Ishikawa (cell line): ENCODE data around the gene C10orf95.

Experiments used
- CEBPB ChIP-seq: IDR thresholded peaks from 2 replicates; pipeline ENCODE4 v1.6.1; 2012
- CREB1 ChIP-seq: IDR thresholded peaks from 2 replicates; pipeline ENCODE4 v1.6.1; 2012; ENCODE audit warnings: low read depth
- EGR1 ChIP-seq: IDR thresholded peaks from 2 replicates; pipeline ENCODE4 v1.6.1; 2012
- EP300 ChIP-seq: IDR thresholded peaks from 2 replicates; pipeline ENCODE4 v1.6.1; 2012; ENCODE audit warnings: borderline replicate concordance
- FOXM1 ChIP-seq: IDR thresholded peaks from 2 replicates; pipeline ENCODE4 v1.6.1; 2012; ENCODE audit warnings: low read depth, borderline replicate concordance
- NFIC ChIP-seq: IDR thresholded peaks from 2 replicates; pipeline ENCODE4 v1.6.1; 2012
- RAD21 ChIP-seq: IDR thresholded peaks from 2 replicates; pipeline ENCODE4 v1.6.1; 2012; ENCODE audit warnings: low read depth
- TAF1 ChIP-seq: IDR thresholded peaks from 2 replicates; pipeline ENCODE4 v1.6.1; 2012; ENCODE audit warnings: low read depth, mild to moderate bottlenecking
- TCF12 ChIP-seq: IDR thresholded peaks from 2 replicates; pipeline ENCODE4 v1.6.1; 2012; ENCODE audit warnings: low read depth
- TEAD4 ChIP-seq: IDR thresholded peaks from 2 replicates; pipeline ENCODE4 v1.6.1; 2012
- YY1 ChIP-seq: IDR thresholded peaks from 2 replicates; pipeline ENCODE4 v1.6.1; 2012; ENCODE audit warnings: low read depth
- ZBTB7A ChIP-seq: IDR thresholded peaks from 2 replicates; pipeline ENCODE4 v1.6.1; 2012; ENCODE audit warnings: low read depth
- TF ChIP-seq, protein P1 (sequence below): IDR thresholded peaks from 2 replicates; pipeline ENCODE4 v1.6.1; 2012
- TF ChIP-seq, protein P2 (sequence below): IDR thresholded peaks from 2 replicates; pipeline ENCODE4 v1.6.1; 2012
- TF ChIP-seq, protein P3 (sequence below): IDR thresholded peaks from 2 replicates; pipeline ENCODE4 v1.6.1; 2012; ENCODE audit warnings: low read depth, mild to moderate bottlenecking

Gene C10orf95

DNA sequence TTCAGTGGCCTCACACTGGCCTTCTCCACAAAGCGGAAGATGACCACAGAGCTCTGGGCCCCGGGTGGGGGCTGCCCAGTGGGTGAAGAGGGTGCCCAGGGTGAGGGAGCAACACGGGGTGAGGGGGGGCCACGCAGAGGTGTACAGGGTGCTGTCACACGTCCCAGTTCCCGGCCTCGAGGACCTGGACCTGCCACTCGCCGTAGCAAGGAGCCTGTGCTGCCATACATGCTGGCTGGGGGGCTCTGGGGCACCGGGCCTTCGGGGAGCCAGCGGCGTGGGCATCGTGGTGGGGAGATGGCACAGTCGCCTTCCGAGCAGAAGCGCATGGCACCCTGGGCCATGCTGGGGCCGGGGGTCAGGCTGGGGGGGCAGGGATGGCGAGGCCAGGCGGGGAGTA is 34.6 kb downstream of the C10orf95 start:
- no peak for TF ChIP-seq CREB1
- TF ChIP-seq TCF12, result no peak
- TF ChIP-seq NFIC, result no peak
- TF ChIP-seq, protein P1, sequence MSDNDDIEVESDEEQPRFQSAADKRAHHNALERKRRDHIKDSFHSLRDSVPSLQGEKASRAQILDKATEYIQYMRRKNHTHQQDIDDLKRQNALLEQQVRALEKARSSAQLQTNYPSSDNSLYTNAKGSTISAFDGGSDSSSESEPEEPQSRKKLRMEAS, result no peak
- TF ChIP-seq YY1, result no peak
- TF ChIP-seq, protein P2, sequence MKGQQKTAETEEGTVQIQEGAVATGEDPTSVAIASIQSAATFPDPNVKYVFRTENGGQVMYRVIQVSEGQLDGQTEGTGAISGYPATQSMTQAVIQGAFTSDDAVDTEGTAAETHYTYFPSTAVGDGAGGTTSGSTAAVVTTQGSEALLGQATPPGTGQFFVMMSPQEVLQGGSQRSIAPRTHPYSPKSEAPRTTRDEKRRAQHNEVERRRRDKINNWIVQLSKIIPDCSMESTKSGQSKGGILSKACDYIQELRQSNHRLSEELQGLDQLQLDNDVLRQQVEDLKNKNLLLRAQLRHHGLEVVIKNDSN, result no peak
- TF ChIP-seq FOXM1, result no peak
- TF ChIP-seq EGR1, result no peak
- TF ChIP-seq TAF1, result no peak
- TF ChIP-seq ZBTB7A, result no peak
- no peak for TF ChIP-seq EP300
- TF ChIP-seq, protein P3, sequence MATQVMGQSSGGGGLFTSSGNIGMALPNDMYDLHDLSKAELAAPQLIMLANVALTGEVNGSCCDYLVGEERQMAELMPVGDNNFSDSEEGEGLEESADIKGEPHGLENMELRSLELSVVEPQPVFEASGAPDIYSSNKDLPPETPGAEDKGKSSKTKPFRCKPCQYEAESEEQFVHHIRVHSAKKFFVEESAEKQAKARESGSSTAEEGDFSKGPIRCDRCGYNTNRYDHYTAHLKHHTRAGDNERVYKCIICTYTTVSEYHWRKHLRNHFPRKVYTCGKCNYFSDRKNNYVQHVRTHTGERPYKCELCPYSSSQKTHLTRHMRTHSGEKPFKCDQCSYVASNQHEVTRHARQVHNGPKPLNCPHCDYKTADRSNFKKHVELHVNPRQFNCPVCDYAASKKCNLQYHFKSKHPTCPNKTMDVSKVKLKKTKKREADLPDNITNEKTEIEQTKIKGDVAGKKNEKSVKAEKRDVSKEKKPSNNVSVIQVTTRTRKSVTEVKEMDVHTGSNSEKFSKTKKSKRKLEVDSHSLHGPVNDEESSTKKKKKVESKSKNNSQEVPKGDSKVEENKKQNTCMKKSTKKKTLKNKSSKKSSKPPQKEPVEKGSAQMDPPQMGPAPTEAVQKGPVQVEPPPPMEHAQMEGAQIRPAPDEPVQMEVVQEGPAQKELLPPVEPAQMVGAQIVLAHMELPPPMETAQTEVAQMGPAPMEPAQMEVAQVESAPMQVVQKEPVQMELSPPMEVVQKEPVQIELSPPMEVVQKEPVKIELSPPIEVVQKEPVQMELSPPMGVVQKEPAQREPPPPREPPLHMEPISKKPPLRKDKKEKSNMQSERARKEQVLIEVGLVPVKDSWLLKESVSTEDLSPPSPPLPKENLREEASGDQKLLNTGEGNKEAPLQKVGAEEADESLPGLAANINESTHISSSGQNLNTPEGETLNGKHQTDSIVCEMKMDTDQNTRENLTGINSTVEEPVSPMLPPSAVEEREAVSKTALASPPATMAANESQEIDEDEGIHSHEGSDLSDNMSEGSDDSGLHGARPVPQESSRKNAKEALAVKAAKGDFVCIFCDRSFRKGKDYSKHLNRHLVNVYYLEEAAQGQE, result no peak
- TF ChIP-seq CEBPB, result no peak
- no peak for TF ChIP-seq RAD21

DNA sequence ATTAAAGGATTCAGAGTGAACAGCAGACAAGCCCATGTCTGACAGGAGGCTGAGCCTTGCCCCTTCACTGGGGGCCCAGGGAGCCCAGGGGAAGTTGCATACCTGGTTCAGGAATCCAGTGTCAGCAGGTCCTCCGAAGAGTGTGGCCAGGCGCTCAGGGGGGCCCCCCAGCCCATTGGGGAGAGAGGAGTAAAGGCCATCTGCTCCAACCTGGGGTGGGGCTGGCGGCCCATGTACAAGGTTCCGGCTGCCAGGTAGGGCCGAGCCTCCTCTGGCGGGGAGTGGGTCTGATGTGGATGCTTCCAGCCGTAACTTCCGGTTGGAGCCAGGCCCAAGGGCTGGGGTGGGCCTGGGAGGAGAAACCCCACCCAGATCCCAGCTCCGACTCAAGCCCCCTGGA is 35.1 kb downstream of the C10orf95 start:
- TF ChIP-seq NFIC (no peak), TAF1 (no peak), RAD21 (no peak), TCF12 (no peak), ZBTB7A (no peak), YY1 (no peak), TEAD4 (no peak), EGR1 (no peak), FOXM1 (no peak), CEBPB (no peak), CREB1 (no peak), EP300 (no peak)
- TF ChIP-seq, protein P1, result no peak
- TF ChIP-seq, protein P2, result no peak
- TF ChIP-seq, protein P3, result no peak

DNA sequence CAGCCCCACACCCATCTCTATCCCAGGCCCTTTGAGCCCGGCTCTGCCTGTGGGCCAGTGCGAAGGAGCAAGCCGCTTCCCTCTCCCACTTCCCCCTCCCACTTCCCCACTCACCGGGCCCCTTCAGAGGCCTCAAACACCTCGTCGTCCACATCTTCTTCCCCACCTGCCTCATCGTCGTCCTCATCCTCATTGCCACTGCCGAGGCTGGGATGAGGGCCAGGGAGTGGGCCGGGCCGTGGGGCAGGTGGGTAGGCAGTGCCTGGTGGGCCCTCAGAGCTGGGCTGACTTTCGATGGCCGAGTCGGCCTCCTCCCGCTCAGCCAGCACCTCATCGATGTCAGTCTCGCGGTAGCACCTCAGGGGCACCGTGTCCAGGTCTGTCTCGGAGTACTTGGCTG is 36.6 kb downstream of the C10orf95 start:
- TF ChIP-seq TCF12, result no peak
- TF ChIP-seq, protein P2, result no peak
- no peak for TF ChIP-seq EGR1
- TF ChIP-seq YY1, result no peak
- TF ChIP-seq FOXM1, result no peak
- TF ChIP-seq, protein P3, result no peak
- no peak for TF ChIP-seq NFIC
- no peak for TF ChIP-seq CEBPB
- no peak for TF ChIP-seq TEAD4
- TF ChIP-seq EP300, result no peak
- TF ChIP-seq, protein P1, result no peak
- no peak for TF ChIP-seq RAD21
- TF ChIP-seq ZBTB7A, result no peak
- no peak for TF ChIP-seq TAF1
- TF ChIP-seq CREB1, result no peak
